Measurements from ENCODE around the gene H2BK1. TPM values are rescaled to one million over a fixed set of nuclear protein-coding genes. Genes with fewer than 3 reads are reported as not detected.
A peak's percentile ranks its signal among the peaks of the same experiment; 100 is the strongest.

The H2BK1 gene
- total RNA-seq, 1 donor from 2014 or later = not detected

DNA sequence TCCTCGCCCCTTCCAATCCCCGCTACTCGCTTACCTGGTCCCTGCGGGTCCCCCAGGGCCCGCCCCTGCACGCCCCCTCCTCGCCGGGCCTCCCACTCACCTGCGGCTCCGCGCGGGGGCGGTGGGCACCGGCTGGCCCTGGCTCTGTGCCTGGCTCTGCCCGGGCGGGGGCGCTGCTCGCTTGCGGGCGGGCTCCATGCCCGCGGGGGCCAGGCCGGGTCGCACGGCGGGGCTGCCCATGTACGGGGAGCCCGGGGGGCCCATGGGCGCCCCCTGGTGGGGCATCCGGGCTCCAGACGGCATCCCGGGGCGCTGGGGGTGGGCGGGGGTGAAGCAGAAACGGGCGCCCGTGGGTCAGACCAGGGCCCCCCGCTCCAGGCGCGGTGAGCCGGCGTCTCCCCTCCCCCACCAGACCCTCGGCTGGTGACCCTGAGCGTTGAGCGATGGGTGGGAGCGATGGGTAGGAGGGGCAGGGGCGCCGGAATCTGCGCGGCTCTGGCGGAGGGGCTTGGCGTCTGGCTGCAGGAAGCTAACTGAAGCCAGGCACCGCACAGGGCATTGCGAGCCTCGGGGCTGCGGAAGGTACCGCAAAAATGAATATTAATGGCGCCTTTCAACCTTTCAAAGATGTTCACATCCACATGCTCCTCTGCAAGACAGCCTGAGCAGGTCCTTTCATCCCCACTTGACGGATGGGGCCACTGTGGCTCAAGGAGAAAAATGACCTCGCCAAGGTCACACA is 35.2 kb upstream of the H2BK1 start:
- no peak for DNase-seq (ENCODE audit: low read depth)

DNA sequence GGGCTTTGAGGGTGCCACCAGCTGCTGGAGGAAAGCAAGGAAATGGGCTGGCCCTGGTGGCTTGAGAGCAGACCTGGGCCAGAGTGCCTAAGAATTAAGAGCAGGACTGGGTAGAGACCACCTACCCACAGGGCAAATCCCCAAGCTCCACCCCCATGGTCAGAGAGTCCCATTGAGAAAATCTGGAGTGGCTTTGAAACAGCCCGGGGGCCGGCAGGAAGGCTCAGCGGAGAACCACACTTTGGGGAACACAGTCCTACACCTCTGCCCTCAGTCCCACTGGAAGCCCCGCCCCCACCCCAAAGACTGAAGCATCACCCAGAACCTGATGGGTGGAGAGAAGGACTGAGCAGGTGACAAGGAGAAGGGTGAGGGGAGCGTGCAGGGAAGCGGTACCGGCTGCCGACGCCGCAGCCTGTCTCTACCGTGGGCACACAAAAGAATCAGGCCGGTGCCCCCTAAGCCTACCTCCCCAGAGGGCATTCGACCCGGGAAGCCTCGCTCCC is 34.6 kb upstream of the H2BK1 start:
- no peak for DNase-seq (ENCODE audit: low read depth)

DNA sequence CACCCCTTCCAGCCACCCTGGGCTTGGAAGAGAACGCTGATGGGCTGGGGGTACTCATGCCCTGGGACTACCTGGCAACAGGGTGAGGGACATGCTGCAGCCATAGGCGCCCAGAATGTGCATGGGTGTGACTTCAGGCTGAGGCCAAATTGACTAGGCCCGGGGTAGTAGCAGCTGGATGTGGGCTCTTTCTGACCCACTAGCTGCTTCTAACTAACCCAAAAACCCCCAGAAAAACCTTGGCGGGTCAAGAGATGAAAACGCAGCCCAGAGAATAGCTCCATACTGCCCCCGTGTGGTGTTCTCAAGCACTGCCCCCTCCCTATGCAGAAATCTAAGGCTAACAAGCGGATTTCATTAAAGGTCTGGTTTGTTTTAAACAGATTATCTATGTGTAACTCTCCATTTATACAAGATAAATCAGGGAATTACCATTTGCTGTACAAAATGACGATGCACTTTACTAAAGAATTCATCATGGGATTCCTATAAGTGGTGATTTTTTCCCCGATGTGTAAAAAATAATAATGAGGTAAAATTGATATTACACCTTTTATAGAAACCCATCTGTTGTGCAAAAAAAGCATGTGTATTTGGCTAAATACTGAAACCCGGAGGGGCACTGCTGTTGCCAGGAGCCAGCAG is 34.0 kb upstream of the H2BK1 start:
- peak; percentile 29 for DNase-seq (ENCODE audit: low read depth)

DNA sequence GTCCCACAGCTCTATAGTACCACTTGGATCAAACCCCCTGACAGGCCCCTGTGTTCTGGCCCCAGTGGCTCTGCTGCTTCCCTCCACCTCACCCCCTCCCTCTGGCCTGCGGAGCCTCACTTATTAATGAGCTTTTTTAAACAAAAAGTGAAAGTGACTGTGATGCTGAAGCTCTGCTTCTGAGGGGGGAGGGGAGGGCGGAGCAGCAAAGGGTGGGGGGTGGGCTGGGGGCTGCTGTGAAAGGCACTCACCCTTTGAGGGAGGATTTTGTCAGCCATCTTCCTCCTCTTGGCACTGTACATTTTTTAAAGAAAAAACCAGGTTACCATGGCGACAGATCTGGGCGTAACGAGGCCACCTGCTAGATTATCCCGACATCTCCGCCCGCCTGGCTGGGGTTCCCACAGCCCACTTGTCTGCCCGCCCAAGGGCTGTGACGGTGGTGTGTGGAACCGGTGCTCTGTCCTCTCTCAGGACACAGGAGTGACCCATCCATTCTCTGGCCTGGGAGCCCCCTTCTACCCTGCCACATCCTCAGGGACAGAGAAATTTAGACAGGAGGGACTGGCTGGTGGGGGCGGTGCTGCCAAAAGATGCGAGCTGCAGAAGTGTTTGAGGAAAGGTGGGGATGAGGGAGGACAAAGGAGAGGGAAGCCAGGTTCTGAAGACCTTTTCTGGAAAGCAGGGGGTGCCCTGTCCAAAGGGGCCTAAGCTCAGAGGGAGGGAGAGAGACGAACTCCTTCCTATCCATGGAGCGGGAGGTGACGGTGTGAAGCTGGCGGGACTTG is 33.3 kb upstream of the H2BK1 start:
- DNase-seq (ENCODE audit: low read depth) = no peak

DNA sequence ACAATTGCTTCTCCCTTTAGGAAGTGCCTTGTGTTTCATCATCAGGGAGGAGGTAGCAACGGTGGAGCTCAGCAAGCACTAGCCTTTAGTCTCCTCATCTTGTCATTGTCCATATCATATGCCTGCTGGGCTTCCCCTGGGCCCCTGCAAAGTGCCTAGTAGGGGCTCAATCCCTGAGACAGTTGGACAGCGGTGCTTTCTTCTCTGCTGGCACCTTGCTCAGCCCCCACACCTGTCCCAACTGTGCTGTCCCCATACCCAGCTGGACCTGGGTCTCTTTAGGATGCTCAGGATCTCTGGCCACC is 32.7 kb upstream of the H2BK1 start:
- no peak for DNase-seq (ENCODE audit: low read depth)

DNA sequence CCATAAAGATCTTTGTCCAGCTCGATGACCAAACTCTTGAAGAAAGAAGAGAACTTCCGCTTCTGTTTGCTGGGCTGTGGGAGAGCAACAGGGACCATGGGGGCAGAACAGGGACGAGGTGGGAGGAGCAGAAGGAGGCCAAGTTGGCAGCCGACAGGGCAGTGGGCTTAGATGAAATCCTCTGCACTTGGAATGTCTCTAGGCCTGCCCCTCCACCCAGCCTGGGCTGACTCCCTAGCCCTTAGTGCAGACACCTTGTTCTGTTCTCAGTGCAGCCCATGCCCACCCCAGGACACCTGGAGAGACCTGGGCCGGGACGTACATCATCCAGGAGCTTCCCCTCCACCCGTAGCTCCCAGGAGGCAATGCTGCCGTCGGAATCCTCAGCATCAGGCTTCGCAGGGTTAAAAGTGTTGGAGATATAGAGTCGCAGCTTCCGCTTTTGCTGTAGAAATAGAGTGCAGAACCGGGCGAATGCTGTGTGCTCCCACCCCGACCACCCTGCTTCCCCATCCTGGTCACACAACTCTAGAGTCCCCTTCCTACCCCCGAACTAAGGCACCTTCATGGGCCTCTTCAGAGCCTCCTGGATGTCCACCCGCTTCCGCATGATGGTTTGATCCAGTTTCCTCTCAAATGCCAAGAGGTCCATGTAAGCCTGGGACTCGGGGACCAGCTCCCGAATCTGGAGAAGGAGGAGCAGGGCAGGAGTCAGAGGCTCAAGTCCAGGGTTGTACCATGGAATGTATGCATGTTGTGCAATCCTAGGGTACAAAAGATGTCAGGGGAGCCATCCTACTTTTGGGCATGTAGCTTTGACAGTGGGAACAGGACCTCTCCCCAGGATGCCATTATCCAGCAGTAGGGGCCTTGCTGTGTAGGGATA is 32.1 kb upstream of the H2BK1 start:
- DNase-seq (ENCODE audit: low read depth) = no peak

DNA sequence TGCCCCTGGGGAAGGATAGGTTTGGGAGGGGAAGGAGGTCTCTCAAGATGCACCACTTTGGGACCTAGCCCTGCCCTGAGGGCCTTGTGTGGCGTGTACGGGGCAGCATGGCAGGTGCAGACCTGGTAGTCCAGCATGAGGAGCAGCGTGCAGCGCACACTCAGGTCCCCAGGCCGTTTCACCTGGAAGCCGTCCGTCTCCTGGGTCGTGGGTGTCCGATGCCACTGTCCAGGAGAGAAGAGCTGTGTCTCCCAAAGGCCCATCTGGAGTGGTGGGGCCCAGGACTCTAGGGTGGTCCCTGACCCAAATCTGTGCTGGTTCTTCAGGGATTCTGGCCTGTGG is 31.4 kb upstream of the H2BK1 start:
- DNase-seq (ENCODE audit: low read depth) = no peak

DNA sequence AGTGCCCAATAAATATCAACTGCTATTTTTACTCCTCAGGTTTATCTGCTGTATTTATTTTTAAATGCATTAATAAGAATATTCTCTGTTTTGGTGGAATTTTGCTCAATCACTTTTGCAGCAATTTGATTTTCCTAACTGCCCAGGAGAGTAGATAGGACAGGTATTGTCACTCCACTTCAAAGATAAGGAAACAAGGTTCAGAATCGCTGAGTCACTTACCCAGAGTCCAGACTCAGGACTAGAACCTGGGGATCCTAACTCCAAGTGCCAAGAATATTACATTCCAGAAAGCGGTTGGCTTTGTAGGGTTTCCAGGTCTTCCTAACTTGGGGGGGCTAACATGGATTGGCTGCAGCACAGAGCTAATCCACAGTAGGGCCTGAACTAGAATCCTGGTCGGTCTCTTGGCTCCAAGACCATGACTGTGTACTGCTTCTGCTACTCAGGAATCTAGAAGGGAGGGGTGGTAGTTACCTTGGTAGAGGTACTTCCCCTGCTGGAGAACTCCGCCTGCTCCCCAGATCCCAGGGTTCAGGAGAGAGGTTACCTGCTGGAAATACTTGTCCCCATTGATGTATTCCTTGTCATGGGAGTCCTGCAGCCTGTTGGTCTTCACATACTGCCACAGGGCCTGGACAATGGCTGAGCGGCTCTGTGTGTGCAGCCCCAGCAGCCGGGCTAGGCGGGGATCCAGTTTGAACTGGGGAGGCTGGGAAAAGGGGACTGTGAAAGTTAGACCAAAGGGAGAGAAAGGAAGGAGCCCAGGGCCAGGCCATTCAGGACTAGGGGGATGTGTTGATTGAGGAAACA is 30.9 kb upstream of the H2BK1 start:
- no peak for DNase-seq (ENCODE audit: low read depth)

DNA sequence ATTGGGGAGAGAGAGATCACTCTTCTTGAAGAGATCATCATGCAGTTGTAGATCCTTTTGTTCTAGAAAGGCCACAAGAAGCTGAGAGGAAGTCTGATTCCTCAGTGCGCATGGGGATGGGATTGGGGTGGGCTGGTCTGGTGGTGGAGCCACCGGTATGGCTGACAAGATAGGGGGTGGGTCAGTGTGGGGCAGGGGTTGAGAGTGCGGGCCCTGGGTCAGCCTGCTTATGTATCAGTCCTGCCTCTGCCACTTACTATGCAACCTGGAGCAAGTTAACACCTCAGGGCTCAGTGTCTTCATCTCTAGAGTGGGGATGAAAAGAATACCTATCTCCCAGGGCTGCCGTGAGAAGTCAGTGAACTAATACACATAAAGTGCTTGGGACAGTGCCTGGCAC is 30.2 kb upstream of the H2BK1 start:
- no peak for DNase-seq (ENCODE audit: low read depth)

DNA sequence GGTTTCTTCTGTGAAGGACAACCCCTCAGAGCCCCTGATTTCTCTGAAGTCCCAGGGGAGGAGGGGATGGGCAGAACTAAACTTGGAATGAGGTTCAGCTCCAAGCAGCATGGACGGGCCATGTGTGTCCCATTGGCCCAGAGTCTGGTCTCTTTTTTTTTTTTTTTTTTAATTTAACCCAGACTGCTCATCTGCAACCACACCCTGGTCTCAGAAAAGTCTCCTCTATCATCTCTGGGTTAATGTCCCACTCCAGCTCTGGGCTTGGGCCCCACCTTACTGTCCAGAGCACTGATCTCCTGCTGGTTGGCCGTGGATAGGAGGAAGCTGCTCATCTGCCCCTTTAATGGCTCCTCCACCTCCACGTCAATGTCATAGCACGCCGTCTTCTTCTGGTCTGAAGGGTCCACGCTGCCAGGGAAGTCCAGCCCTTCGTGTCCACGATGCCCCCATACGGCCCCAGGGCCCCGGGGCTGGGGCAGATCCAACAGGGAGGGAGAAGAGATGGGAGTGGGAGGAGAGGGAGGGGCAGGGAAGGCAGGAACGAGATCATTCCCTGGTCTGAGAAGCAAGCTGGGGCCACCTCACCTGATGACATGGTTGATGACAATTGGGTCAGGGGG is 29.7 kb upstream of the H2BK1 start:
- DNase-seq (ENCODE audit: low read depth) = no peak

DNA sequence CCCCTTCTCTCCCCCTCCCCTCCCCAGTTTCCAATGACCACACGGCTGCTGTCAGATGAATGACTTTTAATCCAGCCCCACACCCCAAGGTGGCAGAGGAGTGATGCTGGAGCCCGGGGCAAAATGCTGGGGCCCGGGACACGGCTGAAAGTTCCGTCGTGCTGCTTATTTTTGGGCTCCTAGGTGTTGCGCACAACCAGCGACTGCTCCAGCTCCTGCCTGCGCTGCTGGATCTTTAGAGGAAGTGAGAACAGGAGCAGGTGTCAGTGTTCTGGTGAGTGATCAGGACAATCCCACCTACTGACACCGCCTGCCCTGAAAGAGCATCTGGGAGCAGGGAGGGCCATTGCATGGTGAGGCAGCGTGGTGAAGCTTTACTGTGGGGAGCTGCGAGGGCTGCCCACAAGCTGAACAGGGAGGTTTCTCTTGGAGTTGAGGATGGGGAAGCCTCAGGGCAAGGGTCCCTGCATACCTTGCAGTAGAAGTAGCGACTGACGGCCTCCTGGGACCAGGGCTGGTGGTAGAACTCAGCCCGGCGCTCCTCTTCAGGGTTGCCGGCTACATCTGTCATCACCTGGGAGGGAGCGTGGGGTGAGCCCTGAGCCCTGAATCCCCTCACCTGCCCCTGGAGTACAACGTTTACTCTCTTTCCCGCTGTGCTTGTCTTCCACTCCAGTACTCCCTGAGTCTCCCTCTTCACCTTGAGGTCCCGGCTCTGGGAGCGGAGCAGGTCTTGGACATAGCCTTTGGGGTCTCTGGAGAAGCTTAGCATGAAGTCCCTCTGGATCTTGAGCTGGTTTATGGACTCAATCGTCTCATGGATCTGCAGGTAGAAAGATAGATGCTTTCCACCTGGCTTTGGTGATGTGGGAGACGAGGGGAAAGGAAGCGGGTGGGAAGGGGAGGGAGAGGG is 28.9 kb upstream of the H2BK1 start:
- DNase-seq (ENCODE audit: low read depth) = no peak

DNA sequence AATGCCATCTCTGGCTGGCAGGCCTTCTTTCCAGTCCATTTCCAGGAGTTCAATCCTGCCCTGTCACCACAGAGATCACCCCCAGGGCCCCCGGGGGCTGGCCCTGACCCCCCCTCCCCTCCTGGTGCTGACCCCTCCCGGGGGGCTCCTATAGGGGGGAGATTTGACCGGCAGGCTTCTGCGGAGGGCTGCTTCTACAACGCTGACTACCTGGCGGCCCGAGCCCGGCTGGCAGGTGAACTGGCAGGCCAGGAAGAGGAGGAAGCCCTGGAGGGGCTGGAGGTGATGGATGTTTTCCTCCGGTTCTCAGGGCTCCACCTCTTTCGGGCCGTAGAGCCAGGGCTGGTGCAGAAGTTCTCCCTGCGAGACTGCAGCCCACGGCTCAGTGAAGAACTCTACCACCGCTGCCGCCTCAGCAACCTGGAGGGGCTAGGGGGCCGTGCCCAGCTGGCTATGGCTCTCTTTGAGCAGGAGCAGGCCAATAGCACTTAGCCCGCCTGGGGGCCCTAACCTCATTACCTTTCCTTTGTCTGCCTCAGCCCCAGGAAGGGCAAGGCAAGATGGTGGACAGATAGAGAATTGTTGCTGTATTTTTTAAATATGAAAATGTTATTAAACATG is 28.0 kb upstream of the H2BK1 start:
- no peak for DNase-seq (ENCODE audit: low read depth)

DNA sequence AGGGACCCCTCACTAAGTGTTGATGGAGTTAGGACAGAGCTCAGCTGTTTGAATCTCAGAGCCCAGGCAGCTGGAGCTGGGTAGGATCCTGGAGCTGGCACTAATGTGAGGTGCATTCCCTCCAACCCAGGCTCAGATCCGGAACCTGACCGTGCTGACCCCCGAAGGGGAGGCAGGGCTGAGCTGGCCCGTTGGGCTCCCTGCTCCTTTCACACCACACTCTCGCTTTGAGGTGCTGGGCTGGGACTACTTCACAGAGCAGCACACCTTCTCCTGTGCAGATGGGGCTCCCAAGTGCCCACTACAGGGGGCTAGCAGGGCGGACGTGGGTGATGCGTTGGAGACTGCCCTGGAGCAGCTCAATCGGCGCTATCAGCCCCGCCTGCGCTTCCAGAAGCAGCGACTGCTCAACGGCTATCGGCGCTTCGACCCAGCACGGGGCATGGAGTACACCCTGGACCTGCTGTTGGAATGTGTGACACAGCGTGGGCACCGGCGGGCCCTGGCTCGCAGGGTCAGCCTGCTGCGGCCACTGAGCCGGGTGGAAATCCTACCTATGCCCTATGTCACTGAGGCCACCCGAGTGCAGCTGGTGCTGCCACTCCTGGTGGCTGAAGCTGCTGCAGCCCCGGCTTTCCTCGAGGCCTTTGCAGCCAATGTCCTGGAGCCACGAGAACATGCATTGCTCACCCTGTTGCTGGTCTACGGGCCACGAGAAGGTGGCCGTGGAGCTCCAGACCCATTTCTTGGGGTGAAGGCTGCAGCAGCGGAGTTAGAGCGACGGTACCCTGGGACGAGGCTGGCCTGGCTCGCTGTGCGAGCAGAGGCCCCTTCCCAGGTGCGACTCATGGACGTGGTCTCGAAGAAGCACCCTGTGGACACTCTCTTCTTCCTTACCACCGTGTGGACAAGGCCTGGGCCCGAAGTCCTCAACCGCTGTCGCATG is 27.2 kb upstream of the H2BK1 start:
- DNase-seq (ENCODE audit: low read depth) = no peak

DNA sequence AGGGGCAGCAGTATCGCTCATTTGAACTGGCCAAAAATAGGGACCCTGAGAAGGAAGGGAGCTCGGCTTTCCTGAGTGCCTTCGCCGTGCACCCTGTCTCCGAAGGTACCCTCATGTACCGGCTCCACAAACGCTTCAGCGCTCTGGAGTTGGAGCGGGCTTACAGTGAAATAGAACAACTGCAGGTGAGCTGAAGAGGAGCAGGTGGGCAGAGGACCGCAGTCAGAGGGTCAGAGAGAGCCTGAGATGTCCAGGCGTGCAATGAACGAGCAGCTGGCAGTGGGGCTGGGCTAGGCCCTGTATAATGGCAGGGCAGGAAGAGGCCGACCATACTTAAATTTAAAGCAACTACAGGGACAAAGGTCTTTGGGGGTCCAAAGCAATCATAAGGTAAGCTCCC is 26.1 kb upstream of the H2BK1 start:
- no peak for DNase-seq (ENCODE audit: low read depth)

DNA sequence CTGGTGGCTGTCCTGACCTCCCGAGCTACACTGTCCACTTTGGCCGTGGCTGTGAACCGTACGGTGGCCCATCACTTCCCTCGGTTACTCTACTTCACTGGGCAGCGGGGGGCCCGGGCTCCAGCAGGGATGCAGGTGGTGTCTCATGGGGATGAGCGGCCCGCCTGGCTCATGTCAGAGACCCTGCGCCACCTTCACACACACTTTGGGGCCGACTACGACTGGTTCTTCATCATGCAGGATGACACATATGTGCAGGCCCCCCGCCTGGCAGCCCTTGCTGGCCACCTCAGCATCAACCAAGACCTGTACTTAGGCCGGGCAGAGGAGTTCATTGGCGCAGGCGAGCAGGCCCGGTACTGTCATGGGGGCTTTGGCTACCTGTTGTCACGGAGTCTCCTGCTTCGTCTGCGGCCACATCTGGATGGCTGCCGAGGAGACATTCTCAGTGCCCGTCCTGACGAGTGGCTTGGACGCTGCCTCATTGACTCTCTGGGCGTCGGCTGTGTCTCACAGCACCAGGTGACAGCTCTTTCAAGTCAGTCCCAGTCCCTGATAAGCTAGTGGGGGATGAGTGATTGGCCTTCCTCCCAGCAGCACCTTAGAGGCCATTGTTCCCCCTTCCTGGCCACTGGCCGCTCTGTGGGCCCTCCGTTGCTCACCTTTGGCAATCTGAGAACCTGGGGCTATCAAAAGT is 25.0 kb upstream of the H2BK1 start:
- DNase-seq (ENCODE audit: low read depth) = no peak

DNA sequence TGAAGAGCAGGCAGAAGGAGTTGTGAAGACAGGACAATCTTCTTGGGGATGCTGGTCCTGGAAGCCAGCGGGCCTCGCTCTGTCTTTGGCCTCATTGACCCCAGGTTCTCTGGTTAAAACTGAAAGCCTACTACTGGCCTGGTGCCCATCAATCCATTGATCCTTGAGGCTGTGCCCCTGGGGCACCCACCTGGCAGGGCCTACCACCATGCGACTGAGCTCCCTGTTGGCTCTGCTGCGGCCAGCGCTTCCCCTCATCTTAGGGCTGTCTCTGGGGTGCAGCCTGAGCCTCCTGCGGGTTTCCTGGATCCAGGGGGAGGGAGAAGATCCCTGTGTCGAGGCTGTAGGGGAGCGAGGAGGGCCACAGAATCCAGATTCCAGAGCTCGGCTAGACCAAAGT is 23.5 kb upstream of the H2BK1 start:
- DNase-seq (ENCODE audit: low read depth) = no peak

DNA sequence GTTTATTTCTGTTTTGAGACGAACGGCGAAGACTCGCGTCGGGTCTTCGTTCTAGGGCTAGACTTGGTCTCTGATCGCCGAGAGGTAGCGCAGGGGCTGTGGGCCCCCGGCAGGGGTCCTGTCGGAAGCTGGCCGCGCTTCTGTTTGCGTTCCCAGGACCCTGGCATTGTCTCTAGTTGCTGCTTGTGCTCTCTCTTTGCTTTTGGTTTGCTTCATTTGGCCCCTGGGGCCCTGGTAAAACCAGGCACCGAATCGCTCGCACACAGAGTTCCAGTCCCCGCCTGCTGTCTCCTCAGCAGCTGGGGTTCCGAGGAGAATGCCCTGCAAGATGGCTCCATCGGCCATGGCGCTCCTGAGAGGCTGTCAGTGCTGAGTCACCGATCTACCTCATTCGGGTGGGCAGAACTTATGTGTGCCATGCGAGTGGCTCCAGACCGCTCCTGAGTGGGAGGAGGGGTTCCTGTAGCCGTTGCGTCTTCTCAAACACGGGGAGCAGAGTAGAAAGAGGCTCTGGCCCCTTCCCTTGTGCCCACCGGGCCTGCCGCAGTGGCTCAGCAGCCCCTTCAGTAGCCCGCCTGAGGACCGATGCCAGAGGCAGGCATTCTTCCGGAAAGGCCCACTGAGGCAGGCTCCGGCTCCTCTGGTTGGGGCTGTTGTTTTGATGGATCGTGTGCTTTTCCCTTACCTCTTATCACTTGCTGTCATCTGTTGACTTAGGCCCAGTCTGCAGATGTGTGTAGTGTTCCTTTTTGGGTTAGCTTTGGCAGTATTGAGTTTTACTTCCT is 22.8 kb upstream of the H2BK1 start:
- peak; percentile 73 for DNase-seq (ENCODE audit: low read depth)
